HG02970 (cell line): Measurements from ENCODE around the gene CEP170.
"Not testable (repeated sequence)": the region's sequence is repeated elsewhere in the genome, so short reads cannot be mapped to it uniquely, and the experiment has no call there.

Experiments used
- ATAC-seq: cut with Tn5 transposase; IDR thresholded peaks from one replicate; pipeline ENCODE4 v1.9.1; 2021; ENCODE audit warnings: mild to moderate bottlenecking, moderate library complexity, moderate number of reproducible peaks; ENCODE audit not compliant: unreplicated experiment, low FRiP score

The CEP170 gene

DNA sequence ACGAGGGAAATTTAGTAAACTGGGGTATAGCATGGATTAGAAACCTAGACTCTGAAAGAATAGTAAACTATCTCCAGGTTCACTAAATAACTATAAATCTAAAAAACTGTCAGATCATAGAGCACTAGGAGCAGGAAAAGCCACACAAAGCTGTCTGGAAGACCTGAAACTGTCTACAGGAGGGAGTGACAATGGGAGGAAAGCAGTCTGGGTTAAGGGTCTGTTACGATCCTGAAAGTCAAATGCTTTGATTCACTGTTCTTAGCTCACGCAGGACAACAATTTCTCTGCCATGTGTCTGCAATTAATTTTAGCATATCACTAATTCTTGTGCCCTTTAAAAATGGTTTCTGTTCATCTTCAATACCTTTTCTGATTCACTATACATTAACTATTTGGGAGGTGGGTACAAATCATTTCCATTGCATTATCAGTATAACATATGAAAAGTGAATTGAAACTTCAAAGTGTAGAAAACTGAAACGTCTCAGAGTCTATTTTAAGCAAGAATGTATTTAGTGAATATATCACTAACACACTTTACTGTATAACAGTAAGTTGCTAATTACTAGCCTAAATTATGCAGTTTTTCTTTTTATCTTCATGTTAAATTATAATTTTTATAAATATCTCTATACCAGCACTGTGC lies 18.4 kb downstream of the CEP170 start:
- ATAC-seq = no peak

DNA sequence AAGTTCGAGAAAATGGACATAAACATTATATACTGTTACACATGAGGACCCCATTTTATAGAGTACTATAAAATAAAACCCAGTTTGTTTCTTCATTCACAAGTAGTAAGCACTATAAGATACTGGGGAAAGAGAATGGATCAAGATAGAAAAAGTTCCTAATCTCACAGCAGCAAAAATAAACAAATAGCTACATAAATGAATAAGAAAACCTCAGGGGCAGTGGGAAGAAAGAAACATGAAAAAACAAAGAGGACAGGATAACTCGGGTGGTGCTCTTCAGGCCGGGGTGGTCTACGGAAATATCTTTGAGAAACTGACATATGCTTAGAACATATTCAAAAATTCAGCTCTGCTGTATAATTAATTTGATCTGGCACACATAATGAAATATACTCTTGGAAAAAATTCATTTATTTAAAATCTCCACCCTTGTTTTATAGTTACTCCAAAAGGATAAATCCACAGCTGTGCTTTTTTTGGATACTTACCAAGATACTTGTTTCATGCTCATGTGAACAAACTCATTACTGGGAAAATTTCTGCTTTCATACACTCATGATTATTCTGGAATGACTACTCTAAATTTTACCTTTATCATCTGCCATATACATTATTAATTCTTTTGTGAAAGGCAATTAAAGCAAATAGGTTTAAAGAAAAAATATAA lies 20.0 kb downstream of the CEP170 start:
- ATAC-seq = no peak

DNA sequence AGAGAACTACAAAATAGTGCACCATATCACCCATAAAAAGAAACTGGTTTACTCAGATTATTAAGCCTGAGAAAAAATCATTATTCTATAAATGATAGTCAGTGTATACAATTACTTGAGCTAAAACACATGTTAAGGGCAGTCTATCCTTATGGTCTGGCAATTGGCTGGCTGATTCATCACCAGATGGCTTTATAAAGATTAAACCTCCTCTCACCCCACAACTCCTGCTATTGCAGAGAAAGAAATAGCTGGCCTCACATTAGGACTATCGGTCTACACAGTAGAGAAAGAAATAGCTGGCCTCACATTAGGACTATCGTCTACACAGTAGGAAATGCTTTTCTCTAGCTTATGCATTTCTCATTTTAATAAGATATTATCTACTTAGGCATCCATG lies 21.2 kb downstream of the CEP170 start:
- no peak for ATAC-seq

- no peak for ATAC-seq
Measured at GRCh38 chr1:243230914-243231313, 24.2 kb downstream of the CEP170 start.

- ATAC-seq = no peak
Measured at GRCh38 chr1:243229526-243229925, 25.6 kb downstream of the CEP170 start.

GRCh38 chr1:243227622-243228021 lies 27.5 kb downstream of the CEP170 start:
- ATAC-seq = no peak

DNA sequence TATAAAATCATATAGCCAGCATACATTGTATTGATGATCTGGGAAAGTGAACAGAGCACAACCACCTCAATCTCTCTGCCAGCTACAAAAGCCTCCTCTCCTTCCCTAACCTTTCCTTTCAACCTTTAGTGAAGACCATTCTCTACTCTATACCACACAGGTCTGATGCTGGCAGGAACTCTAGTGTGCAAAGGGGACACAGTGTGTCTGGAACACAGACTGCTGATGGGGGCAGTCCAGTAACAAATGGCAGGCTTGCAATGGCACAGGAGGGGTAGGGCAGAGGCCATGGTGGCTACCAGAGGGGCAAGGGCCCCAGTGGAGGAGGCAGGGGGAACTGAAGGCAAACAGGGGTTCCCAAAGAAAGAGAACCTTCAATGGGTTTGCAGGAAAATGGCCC lies 37.0 kb downstream of the CEP170 start:
- no peak for ATAC-seq

DNA sequence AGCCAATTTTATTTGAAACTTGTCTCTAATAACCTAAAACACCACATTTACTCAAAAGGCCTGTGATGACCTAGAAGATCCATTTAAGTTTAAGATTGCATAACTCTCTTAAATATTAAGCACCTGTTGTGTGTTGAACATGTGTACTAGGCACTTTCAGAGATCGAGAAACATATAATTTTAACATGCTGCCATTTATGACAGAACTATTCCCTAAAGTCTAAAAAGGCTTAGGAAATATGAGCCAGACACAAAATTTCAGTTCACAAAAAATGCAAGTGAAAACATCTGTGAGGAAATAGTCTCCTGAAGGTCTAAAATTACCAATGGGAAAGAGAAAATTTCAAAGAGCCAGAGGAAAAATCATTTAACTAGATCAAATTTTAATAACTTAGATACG lies 37.7 kb downstream of the CEP170 start:
- no peak for ATAC-seq

GRCh38 chr1:243216741-243217140 lies 38.3 kb downstream of the CEP170 start:
- no peak for ATAC-seq

GRCh38 chr1:243215276-243215875 lies 39.7 kb downstream of the CEP170 start:
- not testable (repeated sequence) for ATAC-seq

- ATAC-seq = no peak
Measured at GRCh38 chr1:243213045-243213787, 41.9 kb downstream of the CEP170 start.

DNA sequence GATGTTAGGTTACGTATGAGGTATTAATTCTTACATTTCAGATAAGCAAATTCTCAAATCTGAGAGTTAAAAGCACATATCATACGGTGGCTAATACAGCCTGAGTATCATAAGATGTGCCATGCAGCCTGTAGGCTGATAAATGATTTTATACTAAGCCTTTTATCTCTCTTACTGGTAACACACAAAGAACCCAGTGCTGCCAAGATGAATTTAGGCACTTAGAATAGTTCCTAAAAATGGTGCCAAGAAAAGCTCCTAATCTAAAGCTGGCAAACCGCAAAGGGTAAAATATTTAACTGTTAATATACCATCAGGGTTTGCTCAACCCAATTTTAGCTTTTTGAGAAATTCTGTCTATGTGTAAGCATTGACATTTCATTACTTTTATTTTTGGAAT lies 43.1 kb downstream of the CEP170 start:
- not testable (repeated sequence) for ATAC-seq

DNA sequence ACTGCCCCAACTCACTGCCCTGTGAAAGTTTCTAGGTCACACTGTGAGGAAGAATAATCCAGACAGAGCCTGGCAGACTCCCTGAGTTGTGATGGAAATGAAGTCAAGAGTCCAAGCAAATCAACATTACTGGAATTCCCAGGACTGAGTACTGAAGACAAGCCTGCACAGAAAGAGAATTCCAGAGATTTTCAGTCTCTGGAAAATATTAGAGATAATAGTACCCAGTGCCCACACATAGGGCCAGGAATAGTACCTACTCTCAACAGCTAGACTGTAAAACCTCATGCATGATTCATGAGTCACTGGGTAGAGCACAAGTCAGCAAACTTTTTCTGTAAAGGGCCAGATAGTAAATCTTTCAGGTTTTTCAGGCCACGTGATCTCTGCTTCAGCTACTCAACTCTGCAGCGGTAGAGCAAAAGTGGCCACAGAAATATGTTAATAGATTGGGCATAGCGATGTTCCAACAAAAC lies 50.0 kb downstream of the CEP170 start:
- not testable (repeated sequence) for ATAC-seq

DNA sequence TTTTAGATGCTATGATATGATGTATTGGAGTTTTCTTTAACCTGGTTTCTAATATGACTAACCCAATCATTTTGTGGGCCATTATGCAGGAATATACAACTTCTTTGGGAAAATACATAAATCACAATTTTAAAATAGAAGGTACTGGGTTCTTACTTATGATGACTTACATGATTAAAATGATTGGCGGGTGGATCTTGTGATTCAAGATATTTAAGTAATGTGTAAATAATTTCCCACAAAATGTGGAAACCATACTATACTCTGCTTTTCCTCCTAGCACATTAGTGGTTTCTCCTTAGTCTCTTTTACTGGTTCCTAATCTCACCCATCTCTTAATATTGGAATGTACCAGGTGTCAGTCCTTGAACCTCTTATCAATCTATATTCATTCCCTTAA lies 50.7 kb downstream of the CEP170 start:
- ATAC-seq = not testable (repeated sequence)

GRCh38 chr1:243203196-243203595 lies 51.9 kb downstream of the CEP170 start:
- ATAC-seq = not testable (repeated sequence)

DNA sequence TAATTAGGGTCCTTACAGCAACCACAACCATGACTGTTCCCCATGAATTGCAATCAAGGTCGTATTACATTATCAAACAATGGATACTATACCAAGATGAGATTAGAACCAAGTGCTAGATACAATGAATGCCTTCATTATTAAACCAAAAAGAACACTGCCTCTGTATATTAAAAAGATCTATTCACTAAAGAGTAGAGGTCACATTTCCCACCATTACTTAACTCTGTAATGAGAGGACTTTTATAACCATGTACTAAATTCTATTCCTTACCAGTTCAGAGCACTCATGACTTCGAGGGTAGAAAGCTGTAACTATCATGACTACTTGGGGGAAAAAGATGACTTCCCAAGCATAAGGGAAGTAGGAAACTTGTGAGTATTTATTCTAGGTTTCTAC lies 53.8 kb downstream of the CEP170 start:
- ATAC-seq = not testable (repeated sequence)

DNA sequence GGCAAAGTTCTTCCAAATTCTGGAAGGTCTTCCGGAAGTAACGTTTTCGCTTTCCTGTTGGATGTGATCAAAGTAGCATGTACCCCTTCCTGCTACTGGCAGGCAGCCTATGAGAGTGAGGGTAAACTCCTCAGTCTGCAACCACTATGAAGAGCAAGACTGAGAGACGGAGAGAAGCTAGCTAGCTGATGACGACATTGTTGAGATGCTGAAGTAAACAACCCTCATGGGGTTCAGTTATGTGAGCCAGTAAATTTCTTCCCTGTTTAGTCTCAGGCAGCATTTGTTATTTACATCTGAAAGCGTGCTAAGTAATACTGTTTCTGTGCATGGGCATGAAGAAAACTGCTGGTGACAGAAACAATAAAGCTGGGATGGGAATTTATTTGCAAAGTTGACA lies 57.6 kb downstream of the CEP170 start:
- not testable (repeated sequence) for ATAC-seq

DNA sequence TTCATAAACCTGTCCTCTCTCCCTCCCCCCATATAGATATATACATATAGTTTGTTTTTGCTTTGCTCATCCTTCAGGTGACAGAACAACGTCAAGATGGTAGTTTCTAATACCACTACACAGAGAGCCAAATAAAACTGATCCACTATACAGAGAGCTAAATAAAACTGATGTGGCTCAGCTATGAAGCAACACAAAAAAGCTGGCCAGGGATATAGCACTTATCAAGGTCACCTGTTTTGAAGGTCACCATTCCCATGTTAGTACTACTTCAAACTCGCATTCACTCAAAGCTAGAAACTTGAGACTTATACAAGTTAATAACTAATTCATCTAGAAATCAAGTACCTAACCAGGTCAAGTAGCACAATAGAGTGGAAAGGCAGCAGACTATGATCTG lies 61.8 kb downstream of the CEP170 start:
- ATAC-seq = not testable (repeated sequence)

DNA sequence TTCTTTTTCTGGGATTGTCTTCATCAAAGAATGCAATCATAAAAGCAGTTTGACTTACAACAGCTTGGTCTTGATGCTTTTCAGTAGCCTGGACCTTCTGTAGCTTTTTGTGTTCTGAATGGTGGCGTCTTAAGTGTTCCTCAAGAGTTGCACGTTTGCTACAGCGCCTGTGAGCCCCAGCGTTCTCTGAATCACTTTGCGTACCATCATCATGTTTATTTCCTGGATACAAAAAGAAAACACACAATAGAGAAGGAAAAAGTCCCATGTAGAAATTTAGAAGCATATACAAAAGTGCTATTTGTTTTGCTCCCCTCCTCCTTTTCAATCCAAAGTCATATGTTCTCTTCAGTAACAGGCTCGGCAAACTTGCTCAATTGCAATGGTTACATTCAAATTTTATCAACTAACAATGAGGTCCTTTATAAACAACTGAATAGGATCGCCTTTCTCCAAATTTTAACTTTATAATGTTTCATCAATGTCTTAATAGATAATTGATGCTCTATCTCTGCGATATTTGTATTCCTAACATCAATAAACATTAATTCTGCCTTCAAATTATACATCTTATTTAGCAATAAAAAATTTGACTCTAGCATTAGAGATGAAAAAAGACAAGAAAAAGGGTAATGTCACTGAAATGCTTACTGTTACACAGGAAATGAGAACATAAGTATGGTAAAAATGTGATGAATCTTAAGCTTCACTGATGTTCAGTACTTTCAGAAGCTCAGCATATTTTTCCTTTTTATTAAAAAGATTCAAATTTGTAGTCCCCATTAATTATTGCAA lies 68.7 kb downstream of the CEP170 start:
- ATAC-seq = not testable (repeated sequence)

DNA sequence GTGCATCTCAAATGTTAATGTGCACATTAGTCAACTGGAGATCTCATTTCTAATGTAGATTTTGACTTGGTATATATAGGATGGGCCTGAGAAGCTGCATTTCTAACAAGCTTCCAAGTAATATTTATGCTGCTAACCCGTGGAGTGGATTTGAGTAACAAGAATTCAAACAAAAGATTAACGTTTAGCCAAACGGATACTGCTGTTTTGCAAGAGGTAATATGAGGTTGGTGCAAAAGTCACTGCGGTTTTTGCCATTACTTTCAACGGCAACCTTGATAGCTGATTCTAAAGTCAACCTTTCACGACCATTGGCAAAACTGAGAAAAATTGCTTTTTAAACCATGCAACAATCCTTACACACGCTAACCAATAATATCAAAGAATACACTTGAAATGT lies 70.3 kb downstream of the CEP170 start:
- ATAC-seq = not testable (repeated sequence)
